ENCODE measurements around the gene HORMAD2.
A peak's percentile ranks its signal among the peaks of the same experiment; 100 is the strongest.
"Not testable (repeated sequence)": the region's sequence is repeated elsewhere in the genome, so short reads cannot be mapped to it uniquely, and the experiment has no call there.

Gene HORMAD2

GRCh38 chr22:30212996-30213441 is 132.8 kb downstream of the HORMAD2 start:
- DNase-seq = no peak

- no peak for DNase-seq
These were observed 134.6 kb downstream of the HORMAD2 start for GRCh38 chr22:30214703-30215407.

- DNase-seq = not testable (repeated sequence)
These were observed 136.0 kb downstream of the HORMAD2 start for GRCh38 chr22:30216272-30216671.

GRCh38 chr22:30216710-30217109 is 136.4 kb downstream of the HORMAD2 start:
- DNase-seq = no peak

GRCh38 chr22:30217698-30218560 is 137.7 kb downstream of the HORMAD2 start:
- no peak for DNase-seq

- DNase-seq = no peak
These were observed 138.9 kb downstream of the HORMAD2 start for GRCh38 chr22:30219049-30219654.

GRCh38 chr22:30219668-30220278 is 139.5 kb downstream of the HORMAD2 start:
- no peak for DNase-seq

GRCh38 chr22:30220338-30221012 is 140.2 kb downstream of the HORMAD2 start:
- DNase-seq = no peak

- DNase-seq = peak; percentile 75
These were observed 141.1 kb downstream of the HORMAD2 start for GRCh38 chr22:30221121-30221992.

GRCh38 chr22:30222321-30222720 is 142.1 kb downstream of the HORMAD2 start:
- no peak for DNase-seq

- no peak for DNase-seq
These were observed 143.0 kb downstream of the HORMAD2 start for GRCh38 chr22:30223303-30223702.

GRCh38 chr22:30224161-30224857 is 144.0 kb downstream of the HORMAD2 start:
- DNase-seq = no peak

- no peak for DNase-seq
These were observed 145.1 kb downstream of the HORMAD2 start for GRCh38 chr22:30225220-30225927.

GRCh38 chr22:30226192-30226832 is 146.0 kb downstream of the HORMAD2 start:
- DNase-seq = no peak
